Measurements from ENCODE around the gene PTPRU. TPM values are rescaled to one million over a fixed set of nuclear protein-coding genes. Genes with fewer than 3 reads are reported as not detected.

PTPRU gene
- total RNA-seq, 1 experiment from 2014 or later, result 25.7 TPM

DNA sequence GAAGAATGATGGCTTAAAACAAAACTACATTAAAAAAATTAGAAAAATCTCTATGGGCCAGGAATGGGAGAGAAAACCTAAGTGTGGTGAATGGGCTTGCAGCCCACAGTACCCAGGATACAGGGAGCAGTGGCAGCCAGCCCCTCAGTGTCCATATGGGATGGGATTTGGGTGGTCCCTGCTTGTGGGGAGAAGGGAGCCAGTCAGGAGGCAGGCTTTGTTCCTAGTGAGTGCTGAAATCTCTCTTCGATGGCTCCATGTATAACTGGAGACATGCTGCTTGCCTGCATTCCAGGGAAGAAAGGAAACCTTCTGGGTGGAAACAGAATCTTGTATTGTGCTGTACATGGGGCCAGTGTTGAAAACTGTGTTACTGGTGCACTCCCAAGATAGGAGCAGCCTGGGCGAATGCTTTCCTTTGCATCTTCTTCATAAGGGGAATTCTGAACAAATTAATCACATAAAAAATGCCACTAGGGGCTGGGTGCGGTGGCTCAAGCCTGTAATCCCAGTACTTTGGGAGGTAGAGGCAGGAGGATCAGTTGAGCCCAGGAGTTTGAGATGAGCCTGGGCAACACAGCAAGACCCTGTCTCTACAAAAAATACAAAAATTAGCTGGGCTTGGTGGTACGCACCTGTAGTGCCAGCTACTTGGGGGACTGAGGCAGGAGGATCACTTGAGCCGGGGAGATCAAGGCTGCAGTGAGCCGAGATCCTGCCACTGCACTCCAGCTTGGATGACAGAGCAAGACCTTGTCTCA is 36.0 kb downstream of the PTPRU start:
- POLR2A ChIA-PET (ENCODE audit: unreplicated experiment), result no interaction called here
- TSS peak; percentile 39 for BruUV-seq (replicated peaks)

DNA sequence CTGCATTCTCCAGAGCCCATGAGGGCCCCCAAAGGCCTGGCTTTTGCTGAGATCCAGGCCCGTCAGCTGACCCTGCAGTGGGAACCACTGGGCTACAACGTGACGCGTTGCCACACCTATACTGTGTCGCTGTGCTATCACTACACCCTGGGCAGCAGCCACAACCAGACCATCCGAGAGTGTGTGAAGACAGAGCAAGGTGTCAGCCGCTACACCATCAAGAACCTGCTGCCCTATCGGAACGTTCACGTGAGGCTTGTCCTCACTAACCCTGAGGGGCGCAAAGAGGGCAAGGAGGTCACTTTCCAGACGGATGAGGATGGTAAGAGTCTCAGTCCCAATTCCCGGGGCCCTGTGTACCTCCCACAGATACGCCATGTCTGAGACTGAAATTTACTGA is 39.1 kb downstream of the PTPRU start:
- no peak overlapping the region for H3K9ac ChIP-seq (ENCODE audit: low read length)
- POLR2A ChIA-PET (ENCODE audit: unreplicated experiment), result no interaction called here
- H3K9me2 ChIP-seq (replicated peaks; ENCODE audit: low read length), result no peaks in the 10 kb centered on the region
- peaks cover 23% of the 10 kb centered on the region for H3K4me1 ChIP-seq (ENCODE audit: insufficient read depth, low read length)
- no peaks in the 10 kb centered on the region for H3K27me3 ChIP-seq (ENCODE audit: low read length)
- BruUV-seq (replicated peaks), result no TSS peak
- DNase-seq, result no peak
- TF ChIP-seq EZH2phosphoT487 (IDR thresholded peaks at IDR 0.05; ENCODE audit: borderline replicate concordance, low read length), result no peak
- no peak for TF ChIP-seq EZH2 (IDR thresholded peaks at IDR 0.05; ENCODE audit: low read length, unreplicated experiment)
- TF ChIP-seq, protein P1, sequence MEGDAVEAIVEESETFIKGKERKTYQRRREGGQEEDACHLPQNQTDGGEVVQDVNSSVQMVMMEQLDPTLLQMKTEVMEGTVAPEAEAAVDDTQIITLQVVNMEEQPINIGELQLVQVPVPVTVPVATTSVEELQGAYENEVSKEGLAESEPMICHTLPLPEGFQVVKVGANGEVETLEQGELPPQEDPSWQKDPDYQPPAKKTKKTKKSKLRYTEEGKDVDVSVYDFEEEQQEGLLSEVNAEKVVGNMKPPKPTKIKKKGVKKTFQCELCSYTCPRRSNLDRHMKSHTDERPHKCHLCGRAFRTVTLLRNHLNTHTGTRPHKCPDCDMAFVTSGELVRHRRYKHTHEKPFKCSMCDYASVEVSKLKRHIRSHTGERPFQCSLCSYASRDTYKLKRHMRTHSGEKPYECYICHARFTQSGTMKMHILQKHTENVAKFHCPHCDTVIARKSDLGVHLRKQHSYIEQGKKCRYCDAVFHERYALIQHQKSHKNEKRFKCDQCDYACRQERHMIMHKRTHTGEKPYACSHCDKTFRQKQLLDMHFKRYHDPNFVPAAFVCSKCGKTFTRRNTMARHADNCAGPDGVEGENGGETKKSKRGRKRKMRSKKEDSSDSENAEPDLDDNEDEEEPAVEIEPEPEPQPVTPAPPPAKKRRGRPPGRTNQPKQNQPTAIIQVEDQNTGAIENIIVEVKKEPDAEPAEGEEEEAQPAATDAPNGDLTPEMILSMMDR (conservative IDR thresholded peaks at IDR 0.05; ENCODE audit: low read depth, low read length), result no peak
- intact Hi-C loops (cut with micrococcal nuclease), result no loop called here
- no peak overlapping the region for H2AFZ ChIP-seq (ENCODE audit: low read length)
- H3K4me3 ChIP-seq (ENCODE audit: low read length), result no peak overlapping the region
- no peaks in the 10 kb centered on the region for H3K36me3 ChIP-seq (ENCODE audit: low read depth, low read length)
- H3F3A ChIP-seq (ENCODE audit: low read length, unreplicated experiment), result no peaks in the 10 kb centered on the region
- H3K79me2 ChIP-seq (ENCODE audit: low read length), result no peaks in the 10 kb centered on the region
- no peaks in the 10 kb centered on the region for H3K9me3 ChIP-seq (ENCODE audit: low read length)
- no peak for ATAC-seq
- no peaks in the 10 kb centered on the region for H4K20me1 ChIP-seq (ENCODE audit: low read length)
- no peak overlapping the region for H3K4me2 ChIP-seq (ENCODE audit: low read length)
- CTCF ChIA-PET, result no interaction called here
- no peak overlapping the region for H3K27ac ChIP-seq (ENCODE audit: low read length)

More for the DNA sequence above, 36.0 kb downstream of the PTPRU start:
- Histone ChIP-seq H3K79me2 (ENCODE audit: low read length) (no peaks in the 10 kb centered on the region), H3K4me2 (ENCODE audit: low read length) (peak overlapping the region; percentile 71), H3F3A (ENCODE audit: low read length, unreplicated experiment) (no peaks in the 10 kb centered on the region), H3K36me3 (ENCODE audit: low read depth, low read length) (no peaks in the 10 kb centered on the region), H4K20me1 (ENCODE audit: low read length) (no peaks in the 10 kb centered on the region), H3K4me1 (ENCODE audit: insufficient read depth, low read length) (peaks cover 19% of the 10 kb centered on the region), H3K4me3 (ENCODE audit: low read length) (peak overlapping the region; percentile 18; the same call in 1 of the 2 replicates), H3K27me3 (ENCODE audit: low read length) (no peaks in the 10 kb centered on the region), H3K9me2 (replicated peaks; ENCODE audit: low read length) (no peaks in the 10 kb centered on the region), H3K9me3 (ENCODE audit: low read length) (no peaks in the 10 kb centered on the region), H2AFZ (ENCODE audit: low read length) (peak overlapping the region; percentile 54), H3K9ac (ENCODE audit: low read length) (0 out of 2 replicates have a peak overlapping the region, but pooled peaks have one; percentile 8), H3K27ac (ENCODE audit: low read length) (peak overlapping the region; percentile 52)
- TF ChIP-seq EZH2phosphoT487 (IDR thresholded peaks at IDR 0.05; ENCODE audit: borderline replicate concordance, low read length) (no peak), EZH2 (IDR thresholded peaks at IDR 0.05; ENCODE audit: low read length, unreplicated experiment) (no peak)
- TF ChIP-seq, protein P1 (conservative IDR thresholded peaks at IDR 0.05; ENCODE audit: low read depth, low read length), result no peak
- intact Hi-C loops (cut with micrococcal nuclease), result no loop called here
- ATAC-seq (peak; percentile 9), DNase-seq (no peak)
- CTCF ChIA-PET, result no interaction called here

DNA sequence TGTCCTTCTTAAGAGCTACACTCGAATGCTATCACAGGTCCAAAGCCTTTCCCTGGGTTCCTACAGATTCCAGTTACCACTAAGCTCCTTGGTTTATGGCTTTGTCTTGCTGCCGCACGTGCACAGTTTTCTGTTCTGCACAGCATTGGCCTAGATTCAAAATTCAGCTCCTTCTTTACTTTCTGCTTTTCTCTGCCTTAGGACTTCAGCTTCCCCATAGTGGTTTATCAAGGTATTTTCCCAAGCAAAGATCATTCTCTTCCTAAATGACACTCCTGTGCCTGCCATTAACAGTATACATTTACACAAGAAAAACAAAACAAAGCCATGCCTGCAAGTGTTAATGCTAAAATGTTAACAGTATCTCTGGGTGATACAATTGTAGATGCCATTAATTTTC is 41.8 kb downstream of the PTPRU start:
- no peak overlapping the region for H3K27ac ChIP-seq (ENCODE audit: low read length)
- TF ChIP-seq, protein P1 (conservative IDR thresholded peaks at IDR 0.05; ENCODE audit: low read depth, low read length), result no peak
- TF ChIP-seq EZH2 (IDR thresholded peaks at IDR 0.05; ENCODE audit: low read length, unreplicated experiment) (no peak), EZH2phosphoT487 (IDR thresholded peaks at IDR 0.05; ENCODE audit: borderline replicate concordance, low read length) (no peak)
- peaks cover 13% of the 10 kb centered on the region for H3K4me1 ChIP-seq (ENCODE audit: insufficient read depth, low read length)
- no peaks in the 10 kb centered on the region for H4K20me1 ChIP-seq (ENCODE audit: low read length)
- BruUV-seq (replicated peaks), result no TSS peak
- no peak for ATAC-seq
- no peak for DNase-seq
- intact Hi-C loops (cut with micrococcal nuclease), result no loop called here
- H3K27me3 ChIP-seq (ENCODE audit: low read length), result no peaks in the 10 kb centered on the region
- H3K9ac ChIP-seq (ENCODE audit: low read length), result no peak overlapping the region
- H3F3A ChIP-seq (ENCODE audit: low read length, unreplicated experiment), result no peaks in the 10 kb centered on the region
- H3K9me2 ChIP-seq (replicated peaks; ENCODE audit: low read length), result no peaks in the 10 kb centered on the region
- no peaks in the 10 kb centered on the region for H3K9me3 ChIP-seq (ENCODE audit: low read length)
- H2AFZ ChIP-seq (ENCODE audit: low read length), result no peak overlapping the region
- H3K36me3 ChIP-seq (ENCODE audit: low read depth, low read length), result no peaks in the 10 kb centered on the region
- H3K79me2 ChIP-seq (ENCODE audit: low read length), result no peaks in the 10 kb centered on the region
- ChIA-PET CTCF (no interaction called here), POLR2A (ENCODE audit: unreplicated experiment) (no interaction called here)
- no peak overlapping the region for H3K4me2 ChIP-seq (ENCODE audit: low read length)
- H3K4me3 ChIP-seq (ENCODE audit: low read length), result no peak overlapping the region
